Measurements from ENCODE around the gene TEX29.

- TF ChIP-seq CTCF (conservative IDR thresholded peaks at IDR 0.05; ENCODE audit: low read depth, low read length) (no peak), CHD1 (IDR thresholded peaks at IDR 0.05; ENCODE audit: low read depth, low read length) (no peak), USF2 (IDR thresholded peaks at IDR 0.05; ENCODE audit: low read depth, low read length) (no peak), POLR2A (IDR thresholded peaks at IDR 0.05; ENCODE audit: low read depth, low read length) (no peak), RFX5 (IDR thresholded peaks at IDR 0.05; ENCODE audit: low read depth, low read length) (no peak), NFE2L2 (IDR thresholded peaks at IDR 0.05; ENCODE audit: low read depth, low read length) (no peak), MAFK (IDR thresholded peaks at IDR 0.05; ENCODE audit: low read depth, low read length) (no peak), MXI1 (IDR thresholded peaks at IDR 0.05; ENCODE audit: borderline replicate concordance, low read depth, low read length) (no peak), ELK1 (IDR thresholded peaks at IDR 0.05; ENCODE audit: borderline replicate concordance, low read depth, low read length) (no peak), FOS (IDR thresholded peaks at IDR 0.05; ENCODE audit: low read depth, low read length) (no peak), RAD21 (IDR thresholded peaks at IDR 0.05; ENCODE audit: low read length) (no peak), MAZ (IDR thresholded peaks at IDR 0.05; ENCODE audit: borderline replicate concordance, low read depth, low read length) (no peak)
These were observed 68.5 kb downstream of the TEX29 start for GRCh38 chr13:111388851-111389500.

Measured in IMR-90 (cell line).